DMS114 treated with DMSO at 0.1 percent for 48 hours (cell line): ENCODE results near the gene PDGFC.

Experiments used
- DNase-seq: peaks from one replicate; lab custom pipeline; 2025; ENCODE audit not compliant: unreplicated experiment; lab: John Stamatoyannopoulos, UW

Gene PDGFC

DNA sequence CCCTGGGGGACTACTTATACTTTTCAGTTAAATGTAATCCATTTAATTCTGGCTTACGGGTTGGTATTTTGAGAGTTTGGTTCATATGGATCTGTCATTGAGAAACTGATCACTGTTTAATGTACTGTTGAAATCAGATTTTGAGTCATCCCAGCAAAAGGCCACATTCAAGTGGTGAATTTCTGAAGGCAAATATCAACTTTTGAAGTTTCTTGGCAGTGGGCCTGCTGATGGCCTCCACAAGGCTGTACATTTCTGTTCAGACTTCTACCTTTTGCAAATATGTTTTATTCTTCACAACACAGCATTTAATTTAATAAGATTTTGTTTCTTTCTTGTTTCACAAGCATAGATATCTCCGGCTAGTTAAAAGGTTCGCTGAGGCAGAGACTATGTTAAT, 138.7 kb downstream of the PDGFC start:
- DNase-seq: no peak

DNA sequence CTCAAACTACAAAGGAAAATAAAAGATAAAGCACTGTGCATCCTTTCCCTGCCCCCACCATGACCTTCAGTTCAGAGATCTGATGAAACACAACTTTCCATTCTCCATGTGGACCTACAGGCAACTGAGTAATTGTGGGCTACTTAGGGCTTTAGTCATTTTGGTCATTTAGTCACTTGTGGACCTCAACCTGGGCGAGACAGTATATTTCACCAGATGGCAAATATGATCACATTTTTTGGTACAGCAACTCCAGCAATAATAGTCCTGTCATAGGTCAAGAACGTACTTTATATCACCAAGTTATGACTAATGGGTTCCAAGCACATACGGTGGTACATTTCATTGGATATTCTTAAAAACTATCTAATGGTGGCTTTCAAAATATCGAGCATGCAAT, 141.2 kb downstream of the PDGFC start:
- DNase-seq: no peak

DNA sequence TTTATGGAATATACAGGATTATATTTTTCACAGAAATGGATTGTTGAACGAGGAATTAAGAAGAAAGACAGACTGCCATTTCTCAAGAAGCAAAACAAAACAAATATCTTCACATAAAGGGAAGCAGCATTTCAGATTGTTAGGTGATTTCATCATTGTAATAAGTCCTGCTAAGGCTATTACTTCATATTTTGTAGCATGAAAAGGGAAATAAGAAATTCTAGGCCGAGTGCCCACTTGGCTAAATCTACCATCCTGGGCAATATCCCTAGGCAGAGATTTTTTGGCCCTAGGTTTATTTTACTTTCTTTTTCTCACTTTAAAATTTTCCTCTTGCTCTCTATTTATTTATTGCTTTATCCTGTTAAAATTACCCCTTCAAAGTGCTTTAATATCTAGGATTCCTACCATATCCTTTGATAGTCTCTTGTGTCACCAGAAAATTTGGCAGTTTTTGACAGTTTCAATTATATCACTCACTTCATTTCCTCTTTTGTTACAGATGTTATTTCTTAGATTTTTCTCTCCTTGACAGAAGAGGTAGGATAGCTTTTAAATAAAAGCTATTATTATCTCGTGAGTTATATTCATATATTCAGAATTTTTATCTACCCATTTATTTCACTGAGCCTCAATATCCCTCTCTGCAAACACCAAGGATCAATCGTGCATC, 142.3 kb downstream of the PDGFC start:
- DNase-seq: no peak

DNA sequence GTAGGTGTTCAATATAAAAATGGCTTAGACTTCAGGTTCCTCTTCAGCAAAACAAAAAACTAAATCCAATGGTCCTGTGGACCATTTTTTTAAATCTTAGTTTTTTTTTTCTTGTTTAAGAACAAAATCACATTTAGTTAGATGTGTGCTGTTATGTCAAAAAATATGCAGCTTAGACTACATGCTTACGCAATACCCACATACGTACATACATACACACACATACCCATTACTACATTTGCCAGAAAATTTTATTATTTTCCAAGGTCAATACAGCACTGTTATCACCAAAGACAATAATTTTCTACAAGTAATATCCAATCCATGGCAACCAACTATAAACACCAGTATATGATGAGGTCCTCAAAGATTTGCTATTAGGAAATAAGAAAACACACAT, 144.1 kb downstream of the PDGFC start:
- no peak for DNase-seq

DNA sequence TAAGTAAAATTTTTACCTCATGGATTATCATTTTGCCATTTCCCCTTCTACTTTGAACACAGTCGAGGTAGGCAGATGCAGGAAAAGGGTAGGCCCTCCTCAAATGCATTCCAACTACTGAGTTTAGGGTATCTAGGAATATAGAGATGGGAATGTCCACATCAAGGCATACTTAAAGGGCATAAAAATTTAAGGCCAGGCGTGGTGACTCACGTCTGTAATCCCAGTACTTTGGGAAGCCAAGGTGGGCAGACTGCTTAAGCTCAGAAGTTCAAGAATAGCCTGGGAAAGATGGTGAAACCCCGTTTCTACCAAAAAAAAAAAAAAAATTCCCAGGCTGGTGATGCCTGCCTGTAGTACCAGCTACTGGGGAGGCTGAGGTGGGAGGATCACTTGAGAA, 146.5 kb downstream of the PDGFC start:
- no peak for DNase-seq

DNA sequence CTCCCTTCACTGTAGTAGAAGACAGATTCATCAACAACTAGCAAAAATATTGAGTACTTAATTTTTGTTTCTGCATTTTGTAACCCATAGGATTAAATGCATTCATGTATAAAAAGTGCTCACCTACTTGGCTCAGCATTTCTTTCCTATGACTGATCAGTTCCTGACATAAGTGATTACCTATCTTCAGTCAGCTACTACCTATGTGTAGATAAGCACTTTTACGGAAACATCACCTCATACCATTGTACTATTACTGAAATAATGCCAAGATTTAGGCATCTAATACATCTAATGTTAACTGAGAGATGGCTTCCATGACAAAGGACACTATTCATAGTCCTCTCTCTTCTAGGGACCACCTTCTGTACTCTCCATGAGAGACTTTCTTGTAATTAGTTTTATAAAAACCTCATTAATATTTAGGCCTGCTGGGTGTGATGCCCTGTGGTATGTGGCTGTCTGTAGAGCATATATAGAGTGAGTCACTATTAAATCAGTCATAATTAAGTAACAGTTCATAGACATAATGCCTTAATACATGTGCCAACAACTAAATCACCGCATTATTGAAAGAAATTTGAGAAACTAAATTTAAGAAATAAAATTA, 147.0 kb downstream of the PDGFC start:
- no peak for DNase-seq

DNA sequence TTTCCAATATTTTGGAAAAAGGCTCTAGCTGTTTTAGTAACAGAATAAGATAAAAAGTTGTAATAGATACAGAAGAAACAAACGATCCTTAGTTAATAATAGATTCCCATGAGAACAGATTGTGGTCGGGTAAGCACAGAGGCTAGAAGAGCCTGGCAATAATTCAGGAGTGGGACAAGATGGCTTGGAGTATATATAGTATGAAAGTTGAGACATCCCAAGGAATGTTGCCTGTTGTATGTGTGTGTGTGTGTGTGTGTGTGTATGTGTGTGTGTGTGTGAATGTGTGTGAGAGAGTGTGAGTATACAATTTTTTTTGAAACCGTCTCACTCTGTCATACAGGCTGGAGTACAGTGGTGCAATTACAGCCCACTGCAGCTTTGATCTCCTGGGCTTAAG, 150.7 kb downstream of the PDGFC start:
- DNase-seq: no peak

DNA sequence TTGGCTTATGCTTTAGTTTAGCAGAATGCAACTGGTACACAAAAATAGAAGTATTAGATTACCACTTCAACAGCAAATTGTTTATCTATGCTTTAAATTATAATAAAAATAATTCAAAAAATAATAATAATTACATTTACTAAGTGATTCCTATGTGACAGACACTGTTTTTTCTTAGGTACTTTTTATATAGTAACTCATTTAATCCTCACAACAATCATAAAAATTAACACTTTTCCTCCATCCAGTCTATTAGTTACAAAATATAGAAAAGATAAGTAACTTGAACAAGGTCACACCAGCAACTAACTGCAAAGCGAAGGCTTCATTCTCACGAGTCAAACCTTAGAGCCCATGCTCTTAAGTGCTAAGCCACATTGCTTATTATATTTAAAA, 155.2 kb downstream of the PDGFC start:
- no peak for DNase-seq

DNA sequence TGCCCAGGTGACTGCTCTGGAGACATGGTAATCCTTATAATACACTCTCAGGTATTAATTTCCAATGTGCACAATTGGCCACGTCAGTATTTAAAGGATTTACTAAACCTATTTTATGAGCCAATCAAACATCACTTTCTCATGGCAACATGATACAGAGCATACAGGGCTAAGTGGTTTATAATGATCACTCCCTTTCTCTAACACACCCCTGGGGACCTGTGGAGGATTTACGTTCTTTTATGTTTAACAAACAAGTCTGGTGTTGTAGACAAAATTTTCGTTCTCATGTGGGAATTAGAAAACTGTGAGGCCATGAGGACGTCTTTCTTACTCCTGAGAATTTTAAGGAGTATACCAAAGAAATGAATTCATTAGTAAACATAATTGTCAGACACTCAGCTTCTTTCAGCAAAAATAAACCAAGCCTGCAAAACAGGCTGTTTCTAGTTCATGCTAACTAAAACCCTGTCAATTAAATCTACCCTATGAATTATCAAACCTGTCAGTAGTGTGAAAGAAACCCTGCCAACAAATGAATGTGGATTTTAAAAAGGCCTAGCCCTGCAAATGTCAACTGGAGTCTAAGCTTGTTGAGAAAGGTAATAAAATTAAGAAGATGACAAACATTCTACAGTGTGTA, 155.8 kb downstream of the PDGFC start:
- DNase-seq: peak; percentile 96

DNA sequence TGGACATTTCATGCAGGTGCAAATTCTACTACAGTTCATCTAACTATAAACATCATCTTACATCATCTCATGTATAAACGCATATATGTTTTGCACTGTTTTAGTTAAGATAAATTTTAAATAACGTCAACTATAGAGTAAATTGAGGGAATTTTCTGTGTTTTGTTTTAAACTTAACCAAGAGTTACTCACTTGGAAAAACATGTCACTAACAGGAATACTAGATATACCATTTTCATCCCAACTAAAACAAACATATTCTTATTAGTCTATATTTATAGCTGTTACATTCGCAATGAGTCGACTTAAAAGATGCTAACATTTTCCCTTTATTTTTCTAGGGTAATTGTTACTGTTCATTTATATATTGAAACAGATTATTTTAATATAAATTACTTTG, 159.6 kb downstream of the PDGFC start:
- DNase-seq: no peak

DNA sequence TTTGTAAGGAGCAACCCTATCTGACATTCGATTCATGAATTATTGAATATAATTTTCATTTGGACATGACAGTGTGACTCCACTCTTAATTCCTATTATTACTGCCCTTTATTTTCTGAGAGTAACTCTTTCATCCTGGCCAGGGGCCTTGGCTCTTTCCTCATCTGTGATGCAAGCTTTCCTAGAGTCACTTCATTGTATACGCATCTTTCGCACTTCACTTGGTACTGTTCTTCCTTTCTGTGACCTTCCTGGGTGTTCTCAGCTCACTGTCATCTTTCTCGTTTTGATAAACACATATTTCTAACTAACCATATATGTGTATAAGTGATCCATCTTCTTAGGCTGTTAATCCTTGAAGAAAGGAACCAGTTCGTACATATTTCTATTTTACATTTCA, 160.3 kb downstream of the PDGFC start:
- DNase-seq: no peak

DNA sequence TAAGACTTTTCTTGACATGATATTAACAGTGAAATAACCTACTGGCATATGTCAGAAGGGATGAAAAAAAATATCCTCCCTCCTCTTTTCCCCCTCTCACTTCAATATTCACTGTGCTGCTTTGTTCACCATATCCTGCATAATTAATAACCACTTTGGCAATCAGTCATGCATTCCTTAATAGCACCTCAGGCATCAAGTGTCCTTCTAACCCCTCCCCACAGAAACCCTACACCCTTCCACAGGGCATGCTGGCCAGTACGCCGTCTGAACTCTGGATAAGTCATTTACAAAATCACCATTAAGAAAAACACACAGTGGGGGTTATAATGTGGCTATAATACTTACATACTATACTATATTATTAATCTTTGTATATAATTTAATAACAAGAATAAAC, 165.9 kb downstream of the PDGFC start:
- DNase-seq: peak; percentile 94

DNA sequence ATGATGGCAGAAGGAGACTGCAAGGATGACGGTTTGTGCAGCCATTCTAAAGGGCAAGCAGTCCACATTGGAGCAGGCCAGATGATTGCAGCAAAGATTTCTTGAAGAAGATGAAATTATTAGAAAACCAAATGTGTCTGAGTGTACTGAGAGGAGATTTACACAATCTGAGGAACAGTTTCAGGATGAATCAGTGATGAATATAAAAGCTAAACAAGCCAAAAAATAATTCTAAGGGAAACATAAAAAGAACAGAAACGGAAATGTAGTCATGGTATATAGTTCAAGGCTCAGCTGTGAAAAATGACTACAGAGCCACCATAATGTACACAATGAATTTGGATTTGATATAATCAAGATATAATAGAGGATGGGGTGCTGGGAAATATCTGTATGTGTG, 168.5 kb downstream of the PDGFC start:
- DNase-seq: no peak

DNA sequence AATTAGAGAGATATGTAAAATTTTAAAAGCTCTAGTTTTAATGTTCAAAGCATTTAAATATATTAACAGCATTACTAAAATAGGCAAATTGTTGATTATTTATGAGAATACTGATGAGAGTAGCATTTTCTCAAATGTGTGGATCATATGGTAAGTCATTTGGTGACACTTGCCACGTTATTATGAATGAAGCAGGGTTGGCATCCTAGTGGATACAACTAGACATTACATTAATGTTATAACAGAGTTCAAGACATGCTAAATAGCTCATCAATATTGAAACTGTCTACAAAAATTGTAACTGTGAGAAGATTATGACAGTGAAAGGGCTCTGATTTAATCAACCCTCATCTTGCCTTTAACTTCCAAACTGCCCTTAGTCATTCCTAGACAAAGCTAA, 171.1 kb downstream of the PDGFC start:
- no peak for DNase-seq

DNA sequence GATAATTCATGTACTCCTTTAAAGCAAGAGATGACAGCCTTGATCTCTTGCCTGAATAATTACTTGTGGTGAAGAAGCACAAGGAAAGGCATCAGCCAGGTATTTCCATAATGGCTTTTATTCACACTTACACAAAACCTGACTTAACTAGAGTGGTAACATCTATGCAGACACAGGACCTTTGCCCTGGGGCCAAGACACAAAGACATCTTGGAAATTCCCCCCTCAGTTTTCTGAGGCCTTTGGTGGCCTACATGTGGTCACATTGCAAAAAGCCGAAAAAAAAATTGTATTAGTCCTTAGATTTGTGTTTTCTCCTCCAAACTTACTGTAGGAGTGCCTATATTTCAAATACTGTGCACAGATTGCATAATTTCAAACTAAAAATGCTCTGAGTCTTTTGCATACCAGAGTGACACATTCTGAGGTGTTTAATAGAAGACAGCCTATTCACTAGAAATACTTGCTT, 172.4 kb downstream of the PDGFC start:
- DNase-seq: peak; percentile 92

DNA sequence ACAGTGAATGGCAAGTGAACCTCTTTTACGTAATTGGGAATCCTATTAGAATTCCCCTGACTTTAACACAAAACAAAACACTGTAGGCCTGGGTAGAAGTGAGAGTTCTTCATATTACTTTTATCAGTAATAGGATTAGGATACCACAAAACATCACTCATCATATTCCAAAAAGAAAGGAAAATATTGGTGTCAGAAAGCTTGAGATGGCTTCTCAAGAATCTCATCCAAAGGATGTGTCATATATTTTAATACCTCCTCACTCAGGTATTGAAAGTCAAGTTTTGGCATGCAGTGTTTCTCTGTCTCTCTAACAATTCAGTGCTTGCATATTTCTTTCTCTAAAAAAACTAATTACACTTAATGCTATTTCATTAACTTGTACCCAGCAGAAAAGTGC, 173.2 kb downstream of the PDGFC start:
- no peak for DNase-seq

DNA sequence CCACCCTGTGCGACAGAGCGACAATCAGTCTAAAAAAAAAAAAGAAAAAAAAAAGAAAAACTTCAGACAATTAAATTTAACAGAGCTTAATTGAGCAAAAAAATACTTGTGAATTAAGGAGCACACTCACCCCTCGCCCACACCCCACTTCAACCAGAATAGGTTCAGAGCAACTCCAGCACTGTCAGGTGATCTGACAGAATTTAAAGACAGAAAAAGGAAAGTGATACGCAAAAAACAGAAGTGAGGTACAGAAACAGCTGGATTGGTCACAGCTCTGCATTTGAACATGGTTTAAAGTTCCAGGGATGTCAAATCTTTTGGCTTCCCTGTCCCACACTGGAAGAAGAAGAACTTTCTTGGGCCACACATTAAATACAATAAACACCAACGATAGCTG, 174.4 kb downstream of the PDGFC start:
- no peak for DNase-seq

DNA sequence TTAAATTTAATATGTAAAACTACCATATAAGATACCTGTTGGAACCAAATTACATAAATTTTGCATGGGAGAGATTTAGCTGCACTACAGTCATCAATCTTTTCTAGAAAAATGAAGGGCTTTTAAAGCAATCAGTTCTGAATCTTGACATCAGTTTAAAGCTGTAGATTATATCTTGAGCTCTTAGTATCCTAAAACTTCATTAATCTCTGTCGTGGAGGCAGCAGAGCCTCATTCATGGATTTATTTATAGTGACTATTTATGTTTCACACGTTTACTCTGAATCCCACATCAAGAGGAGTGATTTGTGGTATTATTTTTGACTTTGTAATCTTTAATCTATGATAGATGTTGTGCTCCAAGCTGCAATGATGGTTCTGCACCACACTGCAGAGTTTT, 175.9 kb downstream of the PDGFC start:
- no peak for DNase-seq

DNA sequence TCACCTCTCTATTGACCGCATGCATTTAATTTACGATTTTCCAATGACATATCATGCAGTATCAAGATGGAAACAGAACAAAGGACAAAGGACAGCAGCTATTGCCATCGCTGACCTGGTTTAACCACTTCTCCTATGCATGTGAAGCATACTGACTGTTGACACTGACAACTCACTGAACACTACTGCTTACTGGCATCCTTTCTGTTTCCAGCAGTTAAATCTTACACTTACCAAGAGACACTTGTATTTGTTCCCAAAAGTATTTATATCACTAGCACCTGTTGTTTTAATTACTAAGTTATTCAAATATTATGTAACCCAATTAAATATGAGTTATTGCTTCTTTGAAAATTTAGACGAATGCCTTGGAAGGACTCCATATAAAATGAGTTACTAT, 176.7 kb downstream of the PDGFC start:
- no peak for DNase-seq

DNA sequence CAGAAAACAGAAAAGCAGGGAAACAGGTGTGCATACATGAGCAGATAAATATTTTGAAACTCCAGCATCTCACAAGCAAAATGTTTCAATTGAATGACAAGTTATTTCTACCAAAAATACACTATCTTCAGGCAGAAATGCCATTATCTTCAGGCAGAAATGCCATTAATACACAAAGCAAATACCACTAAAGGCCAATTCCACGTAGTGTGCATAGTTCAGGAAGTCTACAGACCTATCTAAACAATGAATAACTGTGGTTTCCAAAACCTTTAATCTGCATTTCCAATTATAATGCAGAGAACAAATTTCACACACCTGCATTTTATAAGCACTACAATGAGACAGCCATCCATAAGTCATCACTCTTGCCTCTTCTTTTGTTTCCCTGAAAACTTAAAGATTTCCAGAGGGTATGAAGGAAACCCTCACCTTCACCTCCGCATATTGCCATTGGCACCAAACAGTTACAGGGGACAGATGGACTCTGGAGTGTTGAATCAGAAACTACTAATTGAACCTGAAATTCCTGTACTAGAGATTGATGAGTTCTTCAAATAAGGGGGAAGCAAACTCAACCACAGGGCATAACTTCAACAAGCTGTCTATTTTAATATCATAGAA, 179.0 kb downstream of the PDGFC start:
- DNase-seq: peak; percentile 96

DNA sequence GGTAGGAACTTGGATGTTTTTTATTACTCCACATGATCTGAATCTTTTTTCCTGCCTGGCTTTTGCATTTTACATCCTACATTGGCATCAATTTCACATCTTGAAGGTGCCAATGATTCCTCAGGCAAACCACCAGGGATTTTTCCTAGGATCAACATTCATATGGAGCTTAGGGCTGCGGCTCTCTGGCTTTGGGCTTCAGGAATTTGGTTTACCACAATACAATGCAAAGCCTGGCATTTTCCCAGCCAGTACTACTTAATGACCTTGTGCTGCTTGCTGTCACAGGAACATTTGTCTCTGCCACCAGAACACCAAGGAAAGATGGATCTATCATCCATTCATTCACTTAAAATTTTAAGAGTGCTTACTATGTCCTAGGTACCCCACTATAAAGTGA, 180.7 kb downstream of the PDGFC start:
- peak; percentile 93 for DNase-seq

DNA sequence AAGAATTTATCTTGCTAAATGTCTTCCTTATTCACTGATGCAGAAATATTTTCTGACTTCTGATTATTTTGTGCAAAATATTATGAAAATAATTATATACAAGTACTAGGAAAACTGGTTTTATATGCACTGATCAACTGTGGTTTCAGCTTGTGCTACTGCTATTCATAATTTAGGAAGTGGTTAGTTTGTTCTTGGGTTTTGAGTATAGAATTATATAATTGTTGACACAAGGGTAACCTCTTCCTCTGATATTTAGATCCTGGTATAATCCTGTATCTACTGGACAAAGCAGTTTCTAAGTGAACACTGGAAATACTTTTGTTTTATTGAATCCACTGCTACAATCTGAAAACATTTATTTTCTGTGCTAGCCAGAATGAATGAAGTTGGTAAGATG, 182.8 kb downstream of the PDGFC start:
- DNase-seq: no peak
